HG03342 (cell line): ENCODE data around the gene MTF1.
A peak's percentile ranks its signal among the peaks of the same experiment; 100 is the strongest.

Source experiments
- ATAC-seq: cut with Tn5 transposase; IDR thresholded peaks from one replicate; pipeline ENCODE4 v1.9.1; 2021; ENCODE audit warnings: mild to moderate bottlenecking, moderate library complexity; ENCODE audit not compliant: unreplicated experiment

Gene MTF1

GRCh38 chr1:37868466-37868865 lies 9.1 kb upstream of the MTF1 start:
- ATAC-seq, result no peak

- ATAC-seq, result no peak
Measured at GRCh38 chr1:37867784-37868183, 8.4 kb upstream of the MTF1 start.

- ATAC-seq, result no peak
Measured at GRCh38 chr1:37866491-37866890, 7.1 kb upstream of the MTF1 start.

- ATAC-seq, result no peak
Measured at GRCh38 chr1:37865348-37866120, 6.1 kb upstream of the MTF1 start.

GRCh38 chr1:37862330-37862729 lies 2.9 kb upstream of the MTF1 start:
- ATAC-seq, result no peak

- no peak for ATAC-seq
Measured at GRCh38 chr1:37861151-37861550, 1.8 kb upstream of the MTF1 start.

GRCh38 chr1:37860346-37860666 lies 914 bp upstream of the MTF1 start:
- no peak for ATAC-seq

- peak; percentile 19 for ATAC-seq
Measured at GRCh38 chr1:37858931-37859506, 373 bp downstream of the MTF1 start.

- ATAC-seq, result no peak
Measured at GRCh38 chr1:37854406-37854805, 5.0 kb downstream of the MTF1 start.

- ATAC-seq, result no peak
Measured at GRCh38 chr1:37853157-37853556, 6.2 kb downstream of the MTF1 start.

- ATAC-seq, result no peak
Measured at GRCh38 chr1:37851782-37852210, 7.6 kb downstream of the MTF1 start.

GRCh38 chr1:37851262-37851661 lies 8.1 kb downstream of the MTF1 start:
- ATAC-seq, result no peak

- ATAC-seq, result no peak
Measured at GRCh38 chr1:37850352-37850955, 8.9 kb downstream of the MTF1 start.

- ATAC-seq, result no peak
Measured at GRCh38 chr1:37849480-37849879, 9.9 kb downstream of the MTF1 start.

- ATAC-seq, result no peak
Measured at GRCh38 chr1:37846647-37847339, 12.6 kb downstream of the MTF1 start.

GRCh38 chr1:37845786-37846185 lies 13.6 kb downstream of the MTF1 start:
- no peak for ATAC-seq

GRCh38 chr1:37845049-37845646 lies 14.2 kb downstream of the MTF1 start:
- ATAC-seq, result no peak

GRCh38 chr1:37844536-37844935 lies 14.9 kb downstream of the MTF1 start:
- no peak for ATAC-seq

GRCh38 chr1:37841652-37842051 lies 17.7 kb downstream of the MTF1 start:
- ATAC-seq, result no peak

GRCh38 chr1:37840711-37841110 lies 18.7 kb downstream of the MTF1 start:
- ATAC-seq, result no peak

- no peak for ATAC-seq
Measured at GRCh38 chr1:37839676-37840075, 19.7 kb downstream of the MTF1 start.
